ENCODE measurements around the gene PRRT2.
A peak's percentile ranks its signal among the peaks of the same experiment; 100 is the strongest.

PRRT2 gene

GRCh38 chr16:29810699-29811169, 1.3 kb upstream of the PRRT2 start:
- no peak for TF ChIP-seq ZFX (IDR thresholded peaks at IDR 0.05; ENCODE audit: borderline replicate concordance)
- TF ChIP-seq CTCF (IDR thresholded peaks at IDR 0.05) = no peak

GRCh38 chr16:29811170-29811895, 660 bp upstream of the PRRT2 start:
- TF ChIP-seq CTCF (IDR thresholded peaks at IDR 0.05) (no peak), ZFX (IDR thresholded peaks at IDR 0.05; ENCODE audit: borderline replicate concordance) (no peak)
- peak overlapping the region; percentile 100 for H3K27ac ChIP-seq

More at GRCh38 chr16:29810699-29811169, 1.3 kb upstream of the PRRT2 start:
- peak overlapping the region; percentile 100 for H3K27ac ChIP-seq

- no peak for TF ChIP-seq ZFX (IDR thresholded peaks at IDR 0.05; ENCODE audit: borderline replicate concordance)
- no peak for TF ChIP-seq CTCF (IDR thresholded peaks at IDR 0.05)
- H3K27ac ChIP-seq = peak overlapping the region; percentile 100
Observed at GRCh38 chr16:29812754-29813643, 1.0 kb downstream of the PRRT2 start.

- peak overlapping the region; percentile 100 for H3K27ac ChIP-seq
- TF ChIP-seq CTCF (IDR thresholded peaks at IDR 0.05) (no peak), ZFX (IDR thresholded peaks at IDR 0.05; ENCODE audit: borderline replicate concordance) (no peak)
Observed at GRCh38 chr16:29813644-29814562, 1.9 kb downstream of the PRRT2 start.

GRCh38 chr16:29814592-29814991, 2.6 kb downstream of the PRRT2 start:
- TF ChIP-seq ZFX (IDR thresholded peaks at IDR 0.05; ENCODE audit: borderline replicate concordance) = no peak
- TF ChIP-seq CTCF (IDR thresholded peaks at IDR 0.05) = no peak
- peak overlapping the region; percentile 100 for H3K27ac ChIP-seq

- H3K27ac ChIP-seq = peak overlapping the region; percentile 100
- TF ChIP-seq CTCF (IDR thresholded peaks at IDR 0.05) = no peak
- TF ChIP-seq ZFX (IDR thresholded peaks at IDR 0.05; ENCODE audit: borderline replicate concordance) = no peak
Observed at GRCh38 chr16:29815032-29815721, 3.2 kb downstream of the PRRT2 start.

All from 22Rv1 (cell line).